Suppressor macrophage treated with lipopolysaccharide for 1 hour (primary cell): Measurements from ENCODE around the gene LHX6.

ENCODE experiments used
- DNase-seq, 3 donors: peaks; one replicate each; pipeline ENCODE4 v3.0.0-alpha.2; 2020 to 2022

Gene LHX6

GRCh38 chr9:122228568-122229484 lies at the start of gene LHX6:
Gene LHX6, minus strand, starts transcription at chr9:122228957. Its CDS starts 217 bp downstream, at chr9:122228740.
- peak; percentile 48 to 59 (median 52) for DNase-seq

- no peak for DNase-seq
These were observed 48.6 kb upstream of the LHX6 start for GRCh38 chr9:122277285-122277897.

GRCh38 chr9:122276096-122276495 lies 47.3 kb upstream of the LHX6 start:
- no peak for DNase-seq

- no peak for DNase-seq
These were observed 45.3 kb upstream of the LHX6 start for GRCh38 chr9:122274055-122274454.

GRCh38 chr9:122268041-122268814 lies 39.5 kb upstream of the LHX6 start:
- DNase-seq = no peak

- DNase-seq = peak; percentile 57 to 75 (median 70)
These were observed 36.6 kb upstream of the LHX6 start for GRCh38 chr9:122265149-122265915.

GRCh38 chr9:122264360-122265148 lies 35.8 kb upstream of the LHX6 start, which contains the start of the genes MRRF and RBM18:
Gene MRRF, plus strand, starts transcription at chr9:122264882. Its CDS starts 6,010 bp downstream, at chr9:122270892.
Gene RBM18, minus strand, starts transcription at chr9:122264840. Its CDS starts 3,348 bp downstream, at chr9:122261492.
- DNase-seq = peak; percentile 91 to 96 (median 95)

GRCh38 chr9:122263699-122264349 lies 35.1 kb upstream of the LHX6 start:
- peak; percentile 21 to 48 (median 30) for DNase-seq

GRCh38 chr9:122262073-122262472 lies 33.3 kb upstream of the LHX6 start:
- DNase-seq = no peak

- no peak for DNase-seq
These were observed 32.7 kb upstream of the LHX6 start for GRCh38 chr9:122261469-122261881.

GRCh38 chr9:122258886-122259415 lies 30.2 kb upstream of the LHX6 start:
- DNase-seq = no peak

- DNase-seq = no peak
These were observed 27.4 kb upstream of the LHX6 start for GRCh38 chr9:122256206-122256605.

- DNase-seq = no peak
These were observed 26.0 kb upstream of the LHX6 start for GRCh38 chr9:122254761-122255160.

- DNase-seq = no peak
These were observed 24.0 kb upstream of the LHX6 start for GRCh38 chr9:122252796-122253195.

GRCh38 chr9:122251351-122251750 lies 22.6 kb upstream of the LHX6 start:
- no peak for DNase-seq

- no peak for DNase-seq
These were observed 19.7 kb upstream of the LHX6 start for GRCh38 chr9:122248448-122248865.

GRCh38 chr9:122246666-122247065 lies 17.9 kb upstream of the LHX6 start:
- DNase-seq = no peak

- no peak for DNase-seq
These were observed 15.6 kb upstream of the LHX6 start for GRCh38 chr9:122244349-122244748.

GRCh38 chr9:122239722-122240121 lies 11.0 kb upstream of the LHX6 start:
- DNase-seq = no peak

GRCh38 chr9:122236681-122237080 lies 7.9 kb upstream of the LHX6 start:
- no peak for DNase-seq
